ENCODE measurements around the gene CADM3.

The CADM3 gene

GRCh38 chr1:159173320-159173719 is 1.9 kb downstream of the CADM3 start:
- no peak for DNase-seq (ENCODE audit: low read depth, low spot score)

DNA sequence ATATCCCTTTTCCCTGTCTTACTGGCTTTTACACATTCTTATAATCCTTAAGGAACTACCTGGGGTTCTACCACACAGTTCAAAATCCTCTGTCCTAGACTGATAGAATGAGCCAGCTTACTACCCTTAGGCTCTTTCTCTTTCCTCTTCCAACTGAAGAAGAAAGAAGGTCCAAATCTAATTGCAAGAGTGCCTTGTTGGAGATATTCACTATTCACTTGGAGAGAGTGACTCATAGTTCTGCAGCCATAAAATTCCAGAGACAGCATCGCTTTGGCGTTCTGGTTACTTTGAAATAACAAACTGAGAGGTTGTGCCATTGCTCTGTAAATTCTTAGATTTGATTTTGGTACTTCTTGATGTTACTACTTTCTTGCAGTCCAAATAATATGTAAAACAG is 4.2 kb downstream of the CADM3 start:
- no peak for DNase-seq (ENCODE audit: low read depth, low spot score)

DNA sequence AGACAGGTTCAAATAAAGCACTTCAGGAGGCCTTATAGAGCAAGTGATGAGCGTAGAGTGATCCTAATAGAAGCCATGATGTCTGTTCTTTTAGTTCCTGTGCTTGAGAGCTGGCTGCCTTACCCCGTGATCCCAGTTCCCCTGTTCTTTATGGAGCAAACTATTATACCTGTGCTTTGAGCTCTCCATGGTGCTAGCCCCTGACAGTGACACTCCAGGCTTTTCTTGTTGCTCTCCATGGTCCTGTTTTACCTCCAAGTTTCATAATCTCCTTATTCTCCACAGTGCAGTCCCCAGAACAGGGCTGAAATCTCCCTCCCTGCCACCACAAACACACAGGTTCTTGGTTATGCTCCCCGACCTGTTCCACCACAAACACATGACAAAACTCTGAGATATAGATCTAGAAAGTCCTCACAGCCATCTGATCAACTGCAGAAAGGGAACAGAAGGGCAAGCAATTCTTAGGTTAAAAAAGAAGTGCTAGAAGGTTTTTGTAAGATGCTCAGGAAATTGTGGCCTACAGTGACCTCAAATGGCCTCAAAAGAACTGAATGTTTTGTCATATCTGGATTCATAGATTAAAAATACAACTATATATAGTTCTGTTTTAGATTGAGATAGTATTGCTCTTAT is 6.0 kb downstream of the CADM3 start:
- no peak for DNase-seq (ENCODE audit: low read depth, low spot score)

DNA sequence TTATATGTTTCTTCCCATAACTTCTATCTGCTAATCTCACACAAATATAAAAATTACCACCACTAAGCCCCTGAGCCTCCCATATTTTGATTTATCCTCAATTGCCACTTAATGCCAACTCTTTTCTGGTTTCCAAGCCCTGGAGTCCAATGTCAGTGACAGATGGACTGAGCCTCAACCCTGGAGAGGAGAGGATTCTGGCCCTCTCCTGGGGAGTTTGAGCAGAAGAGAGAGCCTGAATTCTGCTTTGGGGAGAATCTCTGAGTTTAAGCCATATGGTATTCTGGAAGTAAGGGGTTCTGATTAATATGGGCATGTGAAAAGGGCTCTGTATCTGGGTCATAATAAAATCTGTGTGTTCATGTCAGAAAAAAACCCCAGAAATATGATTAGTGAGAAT is 8.5 kb downstream of the CADM3 start:
- no peak for DNase-seq (ENCODE audit: low read depth, low spot score)

DNA sequence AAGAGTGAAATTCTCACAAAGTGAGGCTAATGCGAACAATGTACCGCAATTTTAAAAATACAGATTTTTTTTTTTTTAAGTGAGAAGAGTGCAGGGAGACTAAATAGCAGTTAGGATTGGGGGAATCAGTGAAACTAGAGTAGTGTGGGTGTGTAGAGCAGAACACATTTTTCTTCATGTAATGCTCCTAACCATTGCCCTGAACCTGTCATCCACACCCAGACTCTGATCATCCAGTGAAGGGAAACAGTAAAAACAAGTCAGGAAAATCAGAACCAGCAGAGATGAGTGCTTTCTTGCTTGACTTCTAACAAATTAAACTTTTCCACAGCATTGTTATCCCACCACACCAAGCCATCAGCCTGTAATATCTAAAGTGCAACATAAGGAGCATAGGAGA is 9.1 kb downstream of the CADM3 start:
- DNase-seq (ENCODE audit: low read depth, low spot score): no peak

DNA sequence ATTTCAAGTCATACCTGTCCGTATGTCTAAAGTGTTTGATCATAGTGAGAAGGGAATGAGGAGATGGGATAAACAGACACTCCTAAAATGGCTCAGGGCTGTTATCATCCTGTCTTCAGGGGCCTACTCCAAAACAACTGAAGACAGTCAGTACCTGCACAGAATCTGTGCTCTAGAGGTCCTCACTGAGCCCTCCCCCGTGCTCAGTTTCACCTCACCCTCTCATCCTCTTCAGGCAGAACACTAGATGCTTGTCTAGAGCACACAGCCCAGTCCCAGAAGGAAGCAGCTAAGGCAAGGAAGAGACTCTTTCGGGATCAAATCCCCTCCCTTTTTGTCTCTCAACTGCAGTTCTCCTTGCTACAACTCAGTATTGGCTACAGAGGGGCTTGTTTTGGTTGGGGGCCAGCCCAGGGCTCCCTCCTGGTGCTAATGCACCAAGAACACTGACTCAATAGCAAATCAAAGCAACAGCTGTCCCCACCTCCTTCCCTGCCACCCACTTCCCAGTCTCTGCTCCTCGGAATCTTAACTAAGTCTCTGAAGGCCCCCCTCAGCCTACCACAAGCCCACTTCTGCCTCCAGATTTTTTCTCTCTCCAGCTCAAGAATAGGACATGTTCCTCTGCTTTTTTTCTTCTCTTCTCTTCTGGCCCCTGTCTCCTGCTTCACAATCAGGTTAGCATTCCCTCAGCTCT is 10.1 kb downstream of the CADM3 start:
- no peak for DNase-seq (ENCODE audit: low read depth, low spot score)

GRCh38 chr1:159184201-159184600 is 12.8 kb downstream of the CADM3 start:
- DNase-seq (ENCODE audit: low read depth, low spot score): no peak

GRCh38 chr1:159185121-159185520 is 13.7 kb downstream of the CADM3 start:
- DNase-seq (ENCODE audit: low read depth, low spot score): no peak

GRCh38 chr1:159187033-159187432 is 15.6 kb downstream of the CADM3 start:
- DNase-seq (ENCODE audit: low read depth, low spot score): no peak

DNA sequence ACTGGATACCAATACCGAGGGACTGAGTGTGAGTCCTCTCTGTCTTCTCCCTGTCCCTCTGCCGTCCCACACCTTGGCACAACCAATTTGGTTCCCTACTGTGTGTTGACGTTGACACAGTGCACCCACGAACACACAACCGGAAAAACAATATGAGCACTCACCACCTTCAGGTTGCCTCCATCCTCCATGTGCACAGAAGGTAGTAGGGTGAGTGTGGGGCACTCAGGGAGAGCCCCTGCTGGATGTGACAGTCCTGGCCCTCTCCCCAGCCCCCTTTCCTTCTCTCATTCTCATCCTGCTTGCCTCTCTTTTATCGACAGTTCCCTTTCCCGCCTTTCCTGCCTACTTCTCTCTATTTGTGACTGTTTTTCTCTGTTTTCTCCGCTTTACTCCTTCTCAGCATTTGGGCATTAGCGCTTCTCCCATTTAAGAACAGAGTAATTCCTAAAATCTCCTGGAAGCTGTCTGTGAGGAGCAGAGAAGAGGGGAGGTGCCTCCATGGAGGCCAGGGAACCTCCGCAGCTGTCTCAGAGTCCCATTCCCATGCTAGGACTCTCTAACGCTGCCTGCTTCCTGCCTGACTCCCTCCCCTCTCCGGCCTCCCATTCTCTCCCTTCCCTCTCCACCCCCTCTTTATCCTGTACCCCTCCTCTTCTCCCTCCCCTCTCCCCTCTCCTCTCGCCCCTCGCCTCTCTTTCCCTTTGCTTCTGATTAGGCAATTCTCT is 16.4 kb downstream of the CADM3 start:
- DNase-seq (ENCODE audit: low read depth, low spot score): no peak

DNA sequence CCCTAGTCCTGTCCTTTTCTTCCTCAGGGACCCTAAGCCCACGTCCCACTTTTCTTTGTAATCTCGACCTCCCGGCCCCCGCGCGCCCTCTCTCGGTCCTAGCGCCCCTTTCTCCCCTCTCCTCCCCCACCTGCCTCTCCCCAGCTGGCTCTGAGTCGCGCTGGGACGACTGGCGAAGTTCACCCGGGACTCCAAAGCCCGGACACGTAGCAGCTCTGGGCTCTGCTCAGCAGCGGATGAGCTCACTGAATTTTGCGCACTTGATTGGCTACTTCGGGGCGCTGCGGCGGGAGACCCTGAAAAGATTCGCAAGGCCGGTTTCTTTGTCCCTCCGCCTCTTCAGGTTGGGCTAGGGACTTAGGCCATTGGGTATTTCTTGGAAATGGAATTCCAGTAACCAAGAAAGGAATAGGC is 17.0 kb downstream of the CADM3 start:
- DNase-seq (ENCODE audit: low read depth, low spot score): no peak

DNA sequence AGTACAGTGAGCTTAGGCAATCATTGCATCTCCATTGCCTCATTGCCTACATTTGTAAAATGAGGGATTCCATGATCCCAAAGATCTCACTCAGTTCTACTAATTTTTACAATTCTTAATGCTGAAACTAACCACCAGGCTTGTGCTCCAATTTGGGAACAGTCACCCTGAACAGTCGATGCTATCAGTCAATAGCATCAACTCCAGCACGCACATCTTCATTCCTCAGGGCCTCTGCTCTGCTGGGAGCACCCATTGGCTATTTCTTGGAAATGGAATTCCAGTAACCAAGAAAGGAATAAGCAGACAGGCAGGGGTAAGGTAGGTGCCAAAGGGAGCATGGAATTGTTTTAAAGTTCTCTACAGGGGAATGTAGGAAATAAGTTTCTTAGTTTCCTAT is 19.0 kb downstream of the CADM3 start:
- DNase-seq (ENCODE audit: low read depth, low spot score): no peak

GRCh38 chr1:159196543-159196942 is 25.1 kb downstream of the CADM3 start:
- DNase-seq (ENCODE audit: low read depth, low spot score): no peak

GRCh38 chr1:159197561-159198557 is 26.4 kb downstream of the CADM3 start:
- no peak for DNase-seq (ENCODE audit: low read depth, low spot score)

- no peak for DNase-seq (ENCODE audit: low read depth, low spot score)
These were observed 28.5 kb downstream of the CADM3 start for GRCh38 chr1:159199901-159200300.

- no peak for DNase-seq (ENCODE audit: low read depth, low spot score)
These were observed 29.4 kb downstream of the CADM3 start for GRCh38 chr1:159200769-159201168.

DNA sequence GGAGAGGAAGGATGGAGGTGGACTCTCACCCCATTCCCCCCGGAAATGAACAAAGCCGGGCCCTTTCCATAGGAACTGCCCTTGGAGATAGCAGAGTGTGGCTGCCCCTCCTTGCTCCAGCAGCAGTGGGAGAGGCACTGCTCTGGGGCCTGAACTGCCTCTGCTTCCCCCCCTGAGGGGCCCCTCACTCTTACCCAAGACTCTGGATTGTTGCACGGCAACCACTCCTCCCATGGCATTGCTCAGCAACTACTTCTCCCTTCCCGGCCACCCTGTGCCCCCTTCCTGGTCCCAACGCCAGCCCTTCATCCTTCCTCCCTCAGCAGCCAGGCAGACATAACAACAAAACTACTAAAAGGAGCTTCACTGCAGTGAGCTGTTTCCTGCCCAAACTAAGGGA is 30.2 kb downstream of the CADM3 start:
- DNase-seq (ENCODE audit: low read depth, low spot score): no peak

- DNase-seq (ENCODE audit: low read depth, low spot score): no peak
These were observed 32.2 kb downstream of the CADM3 start for GRCh38 chr1:159203610-159204009.

GRCh38 chr1:159204161-159205141 is 33.0 kb downstream of the CADM3 start, which contains the start of gene ACKR1:
Gene ACKR1 (plus strand): TSS chr1:159204875. CDS start chr1:159204960, 85 bp downstream.
- DNase-seq (ENCODE audit: low read depth, low spot score): no peak

DNA sequence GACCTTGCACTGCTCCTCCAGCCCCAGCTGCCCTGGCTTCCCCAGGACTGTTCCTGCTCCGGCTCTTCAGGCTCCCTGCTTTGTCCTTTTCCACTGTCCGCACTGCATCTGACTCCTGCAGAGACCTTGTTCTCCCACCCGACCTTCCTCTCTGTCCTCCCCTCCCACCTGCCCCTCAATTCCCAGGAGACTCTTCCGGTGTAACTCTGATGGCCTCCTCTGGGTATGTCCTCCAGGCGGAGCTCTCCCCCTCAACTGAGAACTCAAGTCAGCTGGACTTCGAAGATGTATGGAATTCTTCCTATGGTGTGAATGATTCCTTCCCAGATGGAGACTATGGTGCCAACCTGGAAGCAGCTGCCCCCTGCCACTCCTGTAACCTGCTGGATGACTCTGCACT is 33.8 kb downstream of the CADM3 start:
- no peak for DNase-seq (ENCODE audit: low read depth, low spot score)

Measured in activated naive CD8-positive, alpha-beta T cell treated with anti-CD3 and anti-CD28 coated beads, Interleukin-2, amount 50 U/mL, for 16 hours (primary cell).